GM18508 (cell line): ENCODE results near the gene USP40.
"Not testable (repeated sequence)": the region's sequence is repeated elsewhere in the genome, so short reads cannot be mapped to it uniquely, and the experiment has no call there.

Source experiments
- ATAC-seq: cut with Tn5 transposase; IDR thresholded peaks from one replicate; pipeline ENCODE4 v1.9.1; 2021; ENCODE audit warnings: moderate number of reproducible peaks; ENCODE audit not compliant: insufficient read depth, unreplicated experiment

USP40 gene

DNA sequence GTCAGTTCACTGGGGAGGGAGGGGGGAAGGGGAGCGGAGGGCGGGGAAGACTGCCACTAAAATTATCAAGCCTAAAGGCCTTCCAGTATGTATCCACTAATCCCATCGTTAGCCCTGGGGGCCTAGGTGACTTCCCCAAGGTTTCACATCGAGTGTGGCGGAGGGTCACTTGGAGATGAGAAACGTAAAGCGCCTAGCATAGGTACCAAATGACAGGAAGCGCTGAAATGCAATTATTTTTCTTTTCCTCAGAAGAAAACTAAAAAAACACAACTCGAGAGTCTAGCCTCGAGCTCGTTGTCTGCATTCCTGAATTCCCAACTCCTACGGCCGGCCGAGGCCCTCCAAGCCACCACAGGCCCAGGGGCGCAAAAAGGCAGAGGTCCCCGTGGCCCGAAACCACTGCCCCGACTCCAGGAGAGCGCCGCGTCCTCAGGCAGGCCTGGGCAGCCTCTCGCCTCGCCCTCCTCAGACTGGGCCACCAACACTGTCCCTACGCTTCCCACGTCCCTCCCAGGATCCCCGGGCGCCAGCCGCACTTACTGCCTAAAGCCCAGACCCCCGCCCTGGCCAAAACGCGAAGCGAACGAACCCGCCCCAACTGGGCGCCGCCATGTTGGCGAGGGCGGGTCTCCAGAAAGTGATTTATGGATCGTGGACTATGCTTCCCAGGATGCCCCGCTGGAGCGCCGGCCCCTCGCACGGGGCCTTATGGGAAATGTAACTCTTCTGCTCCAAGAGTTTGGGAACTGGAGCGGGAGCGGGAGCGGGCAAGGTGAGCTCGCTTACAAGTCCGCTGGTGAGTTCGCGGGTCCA lies at the start of gene USP40:
USP40 (minus strand) TSS at position 642 of the 816 bp plus-strand sequence. CDS start 1,228 bp downstream, outside the sequence.
- ATAC-seq: no peak

DNA sequence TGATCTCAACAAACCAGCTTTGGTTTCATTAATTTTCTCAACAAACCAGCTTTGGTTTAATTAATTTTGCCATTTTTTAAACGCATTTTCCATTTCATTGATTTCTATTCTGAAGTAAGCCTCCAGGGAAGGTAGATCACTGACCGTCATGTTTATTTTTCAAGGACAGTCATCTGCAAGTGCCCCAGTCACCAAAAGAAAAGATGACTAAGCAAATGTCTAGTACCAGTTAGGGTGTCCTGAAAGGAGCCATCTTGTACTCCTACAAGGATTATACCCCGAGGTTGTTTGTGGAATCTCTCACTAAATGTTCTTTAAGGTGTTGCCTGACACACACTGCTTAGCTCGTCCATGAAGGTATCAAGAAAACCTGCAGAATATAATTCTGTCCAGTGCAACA lies 44.7 kb upstream of the USP40 start:
- no peak for ATAC-seq

DNA sequence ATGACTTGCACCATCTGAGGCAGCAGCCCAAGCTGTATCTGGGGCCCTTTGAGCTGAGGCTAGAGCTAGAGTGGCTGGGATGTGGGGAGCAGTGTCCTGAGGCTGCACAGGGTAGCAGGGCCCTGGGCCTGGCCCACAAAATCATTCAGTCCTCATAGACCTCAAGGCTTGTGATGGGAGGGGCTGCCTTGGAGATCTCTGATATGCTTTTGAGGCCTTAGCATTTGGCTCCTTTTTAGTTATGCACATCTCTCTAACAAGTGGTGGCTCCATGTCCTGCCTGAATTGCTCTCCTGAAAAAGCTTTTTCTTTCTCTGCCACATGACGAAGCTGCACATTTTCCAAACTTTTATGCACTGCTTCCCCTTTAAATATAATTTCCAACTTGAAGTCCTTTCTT lies 39.1 kb upstream of the USP40 start:
- ATAC-seq: no peak

- ATAC-seq: no peak
Measured at GRCh38 chr2:233604826-233605225, 38.2 kb upstream of the USP40 start.

DNA sequence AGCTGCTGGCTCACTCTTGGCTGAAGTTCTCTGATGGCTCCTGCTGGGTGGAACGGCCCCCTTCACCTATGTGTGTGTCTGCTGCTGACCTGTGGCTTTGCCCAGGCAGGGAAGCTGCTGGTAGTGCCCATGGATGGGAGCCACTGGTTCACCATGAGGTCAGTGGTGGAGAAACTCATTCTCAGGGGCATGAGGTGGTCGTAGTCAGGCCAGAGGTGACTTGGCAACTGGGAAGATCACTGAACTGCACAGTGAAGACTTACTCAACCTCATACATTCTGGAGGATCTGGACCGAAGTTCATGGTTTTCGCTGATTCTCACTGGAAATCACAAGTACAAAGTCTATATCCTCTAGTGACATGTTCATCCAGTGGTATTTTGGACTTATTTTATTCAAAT lies 36.9 kb upstream of the USP40 start:
- no peak for ATAC-seq

DNA sequence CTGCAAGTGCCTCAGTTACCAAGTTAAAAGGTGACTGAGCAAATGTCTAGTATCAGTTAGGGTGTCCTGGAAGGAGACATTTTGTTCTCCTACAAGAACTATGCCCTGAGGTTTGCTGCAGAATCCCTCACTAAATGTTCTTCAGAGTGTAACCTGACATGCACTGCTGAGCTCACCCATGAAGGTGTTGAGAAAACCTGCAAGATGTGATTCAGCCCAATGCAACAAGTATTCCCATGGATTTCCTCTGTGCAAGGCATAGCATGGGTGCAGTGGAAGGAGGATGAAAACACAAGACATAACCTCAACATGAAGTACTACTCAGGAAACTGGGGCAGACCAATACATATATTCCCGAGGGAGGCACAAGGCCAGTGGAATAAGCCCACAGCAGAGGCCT lies 35.5 kb upstream of the USP40 start:
- no peak for ATAC-seq

DNA sequence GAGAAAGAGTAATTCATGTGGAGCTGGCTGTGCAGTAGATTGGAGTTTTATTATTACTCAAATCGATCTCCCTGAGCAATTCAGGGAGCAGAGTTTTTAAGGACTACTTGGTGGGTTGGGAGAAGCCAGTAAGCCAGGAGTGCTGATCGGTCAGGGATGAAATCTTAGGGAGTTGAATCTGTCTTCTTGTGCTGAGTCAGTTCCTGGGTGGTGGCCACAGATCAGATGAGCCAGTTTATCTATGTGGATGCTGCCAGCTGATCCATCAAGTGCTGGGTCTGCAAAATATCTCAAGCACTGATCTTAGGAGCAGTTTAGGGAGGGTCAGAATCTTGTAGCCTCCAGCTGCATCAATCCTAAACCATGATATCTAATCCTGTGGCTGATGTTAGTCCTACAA lies 33.8 kb upstream of the USP40 start:
- ATAC-seq: no peak

DNA sequence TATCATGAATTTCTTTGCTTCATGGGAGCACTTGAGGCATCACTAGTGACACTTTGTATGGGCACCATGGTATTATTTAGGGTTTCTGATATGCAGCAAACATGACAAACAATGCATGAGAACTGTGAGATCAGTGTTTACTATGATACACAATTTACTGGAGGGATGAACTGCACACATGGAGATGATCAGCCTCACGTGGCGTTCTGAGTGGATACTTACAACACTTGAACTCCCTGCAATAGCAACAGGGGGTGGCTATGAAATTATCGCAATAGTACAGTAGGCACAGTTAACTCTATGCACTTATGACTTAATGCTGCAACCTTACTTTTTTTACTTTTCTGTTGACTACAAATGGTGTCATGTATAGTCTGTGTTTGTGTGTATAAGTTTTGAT lies 32.4 kb upstream of the USP40 start:
- no peak for ATAC-seq

DNA sequence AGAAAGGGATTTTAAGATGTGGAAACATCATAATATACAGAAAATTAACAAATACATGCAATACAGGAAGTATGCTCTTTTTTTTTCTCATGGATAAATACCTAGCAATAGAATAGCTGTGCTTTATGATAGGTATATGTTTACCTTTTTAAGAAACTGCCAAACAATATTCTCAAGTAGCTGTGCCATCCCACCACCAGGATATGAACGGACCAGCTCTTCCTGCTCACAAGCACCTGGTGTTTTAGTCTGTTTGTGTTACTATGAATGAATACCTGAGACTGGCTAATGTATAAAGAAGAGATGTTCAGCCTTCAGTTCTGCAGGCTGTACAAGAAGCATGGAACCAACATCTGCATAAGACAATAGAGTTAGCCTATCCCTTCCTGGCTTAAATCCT lies 30.9 kb upstream of the USP40 start:
- ATAC-seq: no peak

DNA sequence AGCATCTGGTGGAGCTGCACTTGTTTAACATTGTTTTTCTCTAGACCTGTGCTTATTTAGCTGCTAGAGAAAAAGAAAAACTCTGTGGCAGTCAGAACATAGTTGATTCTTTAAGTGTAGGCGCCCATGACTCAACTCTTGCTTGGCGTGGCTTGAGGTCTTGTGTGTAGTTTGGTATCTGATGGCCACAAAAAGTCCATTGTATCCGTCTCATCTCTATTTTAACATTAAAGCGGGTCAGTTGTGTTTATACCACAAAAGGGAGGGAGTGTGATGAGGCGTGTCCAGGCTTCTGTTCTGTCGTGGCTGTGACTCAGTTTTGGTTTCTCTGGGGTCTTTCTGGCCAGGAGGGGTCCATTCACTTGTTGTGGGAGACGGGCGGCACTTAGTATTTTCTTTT lies 26.6 kb upstream of the USP40 start:
- ATAC-seq: no peak

DNA sequence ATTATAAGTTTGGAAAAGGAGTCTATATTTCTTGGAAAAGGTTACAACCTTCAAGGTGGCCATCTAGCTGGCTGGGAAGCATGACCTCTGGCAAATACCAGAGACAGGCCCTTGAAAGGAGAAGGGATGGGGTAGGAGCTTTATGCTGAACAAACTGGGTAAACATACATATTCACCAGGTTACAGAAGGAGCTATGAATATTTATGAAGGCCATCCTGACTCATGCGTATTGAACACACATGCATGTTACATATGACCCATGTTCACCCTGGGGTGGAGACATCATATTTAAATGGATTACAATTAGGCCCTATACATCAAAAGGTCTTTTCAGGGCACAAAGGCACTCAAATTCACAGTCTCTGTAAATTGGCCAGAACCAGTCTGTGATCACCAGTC lies 26.1 kb upstream of the USP40 start:
- ATAC-seq: not testable (repeated sequence)

DNA sequence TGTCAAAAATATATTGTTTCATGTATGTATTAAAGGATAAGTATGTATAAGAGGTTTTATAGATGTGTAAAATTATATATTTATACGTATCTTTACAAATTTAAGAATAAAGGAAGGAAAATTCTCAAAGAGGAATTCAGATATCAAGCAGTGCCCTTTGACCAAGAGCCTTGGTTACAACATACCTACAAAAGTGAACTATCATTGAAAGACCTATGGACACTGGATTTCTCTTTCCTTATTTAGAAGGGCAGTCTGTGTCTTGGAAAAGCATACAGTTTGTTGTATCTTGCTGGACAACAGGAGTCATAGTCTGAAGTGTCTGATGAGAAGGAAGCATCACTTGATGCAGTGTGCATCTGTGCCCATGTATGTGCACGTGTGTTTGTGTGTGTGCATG lies 21.8 kb upstream of the USP40 start:
- ATAC-seq: no peak

DNA sequence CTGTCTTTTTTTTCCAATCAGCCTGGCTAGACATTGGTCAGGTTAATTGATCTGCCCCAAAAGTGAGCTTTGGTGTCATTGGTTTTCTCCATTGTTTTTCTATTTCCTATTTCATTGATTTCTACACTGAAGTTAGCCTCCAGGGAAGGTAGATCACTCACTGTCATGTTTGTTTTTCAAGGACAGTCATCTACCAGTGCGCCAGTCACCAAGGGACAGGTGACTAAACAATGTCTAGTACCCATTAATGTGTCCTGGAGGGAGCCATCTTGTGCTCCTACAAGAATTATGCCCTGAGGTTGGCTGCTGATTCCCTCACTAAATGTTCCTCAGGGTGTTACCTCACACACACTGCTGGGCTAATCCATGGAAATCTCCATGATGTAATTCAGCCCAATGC lies 17.6 kb upstream of the USP40 start:
- no peak for ATAC-seq

GRCh38 chr2:233583217-233583965 lies 16.8 kb upstream of the USP40 start:
- ATAC-seq: not testable (repeated sequence)

- ATAC-seq: not testable (repeated sequence)
Measured at GRCh38 chr2:233577341-233577740, 10.8 kb upstream of the USP40 start.

- no peak for ATAC-seq
Measured at GRCh38 chr2:233572468-233572867, 5.9 kb upstream of the USP40 start.

DNA sequence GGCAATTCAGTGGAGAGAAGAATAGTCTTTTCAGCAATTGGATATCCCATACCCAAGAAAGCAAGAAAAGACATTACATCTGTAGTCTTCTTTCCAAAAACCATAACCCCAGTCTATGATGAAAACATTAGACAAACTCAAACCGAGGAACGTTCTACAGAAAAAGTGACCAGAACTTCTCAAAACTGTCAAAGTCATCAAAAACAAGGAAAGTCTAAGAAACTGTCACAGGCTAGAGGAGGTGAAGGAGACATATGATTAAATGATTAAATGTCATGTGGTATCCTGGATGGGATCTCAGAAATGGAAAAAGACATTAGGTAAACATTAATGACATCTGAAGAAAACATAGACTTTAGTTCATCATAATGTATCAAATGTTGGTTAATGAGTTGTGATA lies 4.9 kb upstream of the USP40 start:
- no peak for ATAC-seq

- ATAC-seq: no peak
Measured at GRCh38 chr2:233571001-233571400, 4.4 kb upstream of the USP40 start.

DNA sequence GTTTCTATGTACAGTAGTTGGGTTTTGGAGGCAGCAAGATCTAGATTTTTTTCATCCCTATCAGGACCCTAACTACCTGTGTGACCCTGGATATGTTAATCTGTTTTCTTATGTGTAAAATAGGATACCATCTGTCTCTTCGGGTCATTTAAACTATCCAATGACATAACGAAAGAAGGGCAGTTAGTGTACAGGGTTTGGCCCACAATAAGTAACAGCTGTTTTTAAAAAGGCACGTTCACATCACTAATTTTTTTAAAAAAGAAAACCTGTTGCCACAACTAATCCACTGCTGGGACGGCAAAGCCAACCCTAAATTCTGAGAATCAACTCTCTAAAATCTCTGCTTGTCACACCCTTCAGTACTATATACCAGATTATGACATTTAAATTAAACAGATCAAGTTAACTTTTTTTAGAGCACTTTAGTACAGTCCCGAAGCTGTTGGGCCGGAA lies 869 bp downstream of the USP40 start:
- no peak for ATAC-seq

- ATAC-seq: no peak
Measured at GRCh38 chr2:233563663-233564430, 2.7 kb downstream of the USP40 start.
